HFF-Myc (cell line): ENCODE data around the gene STXBP5L.
"Not testable (repeated sequence)": the region's sequence is repeated elsewhere in the genome, so short reads cannot be mapped to it uniquely, and the experiment has no call there.

Experiments
- DNase-seq: peaks from one replicate; pipeline ENCODE4 v3.0.0-alpha.2; 2011; ENCODE audit warnings: low read depth; ENCODE audit errors: extremely low read depth
- H3K4me3 ChIP-seq: replicated peaks from 2 replicates; pipeline ENCODE4 v1.5.1; 2011; ENCODE audit warnings: low read depth, mild to moderate bottlenecking, control low read depth, low read length
- TF ChIP-seq, protein P1 (sequence below): IDR thresholded peaks from 2 replicates; pipeline ENCODE4 v1.5.1; 2012; ENCODE audit warnings: mild to moderate bottlenecking, low read depth, low read length, control low read depth; ENCODE audit errors: missing control alignments

Gene STXBP5L

DNA sequence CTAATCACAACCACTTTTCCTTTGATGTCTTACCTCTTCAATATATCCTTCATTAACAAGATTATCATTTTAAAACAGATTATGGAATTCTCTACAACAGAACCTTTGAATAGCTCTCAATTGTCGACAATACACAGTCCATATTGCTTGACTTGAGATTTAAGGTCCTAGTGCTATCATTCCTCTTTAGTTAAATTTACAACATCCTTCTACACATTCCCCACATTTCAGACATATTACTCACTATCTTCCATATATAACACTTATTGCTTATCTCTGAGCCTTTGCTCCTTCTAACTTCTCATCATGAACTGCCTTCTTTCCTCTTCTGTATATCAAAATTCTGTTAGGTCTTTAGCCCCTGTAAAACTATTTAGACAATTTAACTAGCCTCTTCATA is 247.0 kb downstream of the STXBP5L start:
- H3K4me3 ChIP-seq: no peak overlapping the region
- DNase-seq: no peak
- TF ChIP-seq, protein P1, sequence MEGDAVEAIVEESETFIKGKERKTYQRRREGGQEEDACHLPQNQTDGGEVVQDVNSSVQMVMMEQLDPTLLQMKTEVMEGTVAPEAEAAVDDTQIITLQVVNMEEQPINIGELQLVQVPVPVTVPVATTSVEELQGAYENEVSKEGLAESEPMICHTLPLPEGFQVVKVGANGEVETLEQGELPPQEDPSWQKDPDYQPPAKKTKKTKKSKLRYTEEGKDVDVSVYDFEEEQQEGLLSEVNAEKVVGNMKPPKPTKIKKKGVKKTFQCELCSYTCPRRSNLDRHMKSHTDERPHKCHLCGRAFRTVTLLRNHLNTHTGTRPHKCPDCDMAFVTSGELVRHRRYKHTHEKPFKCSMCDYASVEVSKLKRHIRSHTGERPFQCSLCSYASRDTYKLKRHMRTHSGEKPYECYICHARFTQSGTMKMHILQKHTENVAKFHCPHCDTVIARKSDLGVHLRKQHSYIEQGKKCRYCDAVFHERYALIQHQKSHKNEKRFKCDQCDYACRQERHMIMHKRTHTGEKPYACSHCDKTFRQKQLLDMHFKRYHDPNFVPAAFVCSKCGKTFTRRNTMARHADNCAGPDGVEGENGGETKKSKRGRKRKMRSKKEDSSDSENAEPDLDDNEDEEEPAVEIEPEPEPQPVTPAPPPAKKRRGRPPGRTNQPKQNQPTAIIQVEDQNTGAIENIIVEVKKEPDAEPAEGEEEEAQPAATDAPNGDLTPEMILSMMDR: no peak

DNA sequence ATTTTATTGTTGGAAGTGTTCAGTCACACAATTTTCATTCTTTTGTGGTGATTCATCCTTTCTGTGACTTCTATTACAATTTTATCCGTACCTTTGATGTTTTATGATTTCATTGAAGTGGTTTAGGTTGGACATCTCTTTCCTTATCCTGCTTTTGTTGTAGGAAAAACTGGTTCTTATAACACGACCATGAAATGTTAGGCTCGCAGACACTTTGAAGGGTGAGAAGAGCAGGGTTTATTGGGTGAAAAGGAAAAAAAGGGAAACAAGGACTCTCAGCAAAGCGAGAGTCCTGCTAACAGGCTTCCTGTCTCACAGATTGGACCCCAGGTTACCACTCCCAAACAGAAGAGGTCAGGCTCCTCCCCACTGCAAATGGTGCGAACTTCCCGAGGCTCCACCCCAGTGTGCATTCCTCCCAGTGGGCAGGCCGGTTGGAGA is 257.4 kb downstream of the STXBP5L start:
- TF ChIP-seq, protein P1: no peak
- no peak overlapping the region for H3K4me3 ChIP-seq
- DNase-seq: no peak

DNA sequence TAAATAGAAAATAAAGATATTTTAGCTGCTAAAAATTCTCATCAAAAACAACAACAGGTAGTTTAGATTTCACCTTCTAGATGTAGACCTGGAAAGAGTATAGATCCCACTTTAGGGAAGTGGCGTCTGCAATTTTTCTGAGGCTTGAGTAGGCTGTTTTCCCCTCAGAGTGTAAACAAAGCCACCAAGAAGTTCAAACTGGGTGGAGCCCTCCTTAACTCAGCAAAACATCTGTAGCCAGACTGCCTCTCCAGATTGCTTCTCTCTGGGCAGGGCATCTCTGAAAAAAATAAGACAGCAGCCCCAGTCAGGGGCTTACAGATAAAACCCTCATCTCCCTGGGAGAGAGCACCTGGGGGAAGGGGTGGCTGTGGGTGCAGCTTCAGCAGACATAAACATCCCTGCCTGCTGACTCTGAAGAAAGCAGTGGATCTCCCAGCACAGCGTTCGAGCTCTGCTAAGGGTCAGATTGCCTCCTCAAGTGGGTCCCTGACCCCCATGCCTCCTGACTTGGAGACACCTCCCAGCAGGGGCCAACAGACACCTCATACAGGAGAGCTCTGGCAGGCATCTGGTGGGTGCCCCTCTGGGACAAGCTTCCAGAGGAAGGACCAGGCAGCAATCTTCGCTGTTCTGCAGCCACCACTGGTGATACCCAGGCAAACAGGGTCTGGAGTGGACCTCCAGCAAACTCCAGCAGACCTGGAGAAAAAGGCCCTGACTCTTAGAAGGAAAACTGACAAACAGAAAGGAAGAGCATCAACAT is 259.6 kb downstream of the STXBP5L start:
- TF ChIP-seq, protein P1: no peak

DNA sequence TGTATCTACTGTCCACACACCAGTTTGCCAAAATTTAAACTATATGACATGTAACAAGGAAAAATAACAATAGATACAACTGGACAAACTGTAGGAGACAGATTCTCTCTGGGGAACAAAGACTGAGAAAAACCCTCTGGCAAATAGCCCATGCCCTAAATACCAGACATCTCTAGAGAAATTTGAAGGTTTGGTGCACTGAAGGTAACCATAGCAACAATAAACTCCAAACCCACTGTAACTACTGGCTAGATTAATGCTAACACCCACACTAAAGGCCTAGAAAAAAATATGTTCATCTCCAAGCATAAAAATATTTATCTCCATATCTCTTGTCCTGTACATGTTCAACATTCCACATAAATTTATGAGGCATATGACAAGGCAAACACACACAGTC is 267.1 kb downstream of the STXBP5L start:
- no peak overlapping the region for H3K4me3 ChIP-seq
- TF ChIP-seq, protein P1: no peak
- no peak for DNase-seq

More for the DNA sequence above, 259.6 kb downstream of the STXBP5L start:
- H3K4me3 ChIP-seq: no peak overlapping the region
- no peak for DNase-seq

DNA sequence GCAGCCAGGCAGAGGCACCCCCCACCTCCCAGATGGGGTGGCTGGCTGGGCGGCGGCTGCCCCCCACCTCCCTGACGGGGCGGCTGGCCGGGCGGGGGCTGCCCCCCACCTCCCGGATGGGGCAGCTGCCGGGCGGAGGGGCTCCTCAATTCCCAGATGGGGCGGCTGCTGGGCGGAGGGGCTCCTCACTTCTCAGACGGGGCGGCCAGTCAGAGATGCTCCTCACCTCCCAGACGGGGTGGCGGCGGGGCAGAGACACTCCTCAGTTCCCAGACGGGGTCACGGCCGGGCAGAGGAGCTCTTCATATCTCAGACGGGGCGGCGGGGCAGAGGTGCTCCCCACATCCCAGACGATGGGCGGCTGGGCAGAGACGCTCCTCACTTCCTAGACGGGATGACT is 282.6 kb downstream of the STXBP5L start:
- not testable (repeated sequence) for DNase-seq, H3K4me3 ChIP-seq

DNA sequence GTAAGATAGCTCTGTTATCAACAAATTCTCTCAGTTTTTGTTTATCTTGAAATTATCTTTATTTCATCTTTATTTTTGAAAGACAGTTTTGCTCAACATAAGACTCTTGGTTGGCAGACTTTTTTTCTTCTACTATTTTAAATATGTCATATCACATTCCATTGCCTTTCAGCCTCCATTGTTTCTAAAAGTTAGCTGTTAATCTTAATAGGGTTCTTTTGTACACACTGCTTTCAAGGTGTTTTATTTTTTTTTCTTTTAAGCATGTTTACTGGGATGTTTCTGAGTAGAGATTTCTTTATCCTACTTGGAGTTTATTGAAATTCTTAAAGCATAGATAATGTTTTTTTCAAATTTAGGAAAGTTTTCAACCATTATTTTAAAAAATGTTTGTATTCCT is 294.6 kb downstream of the STXBP5L start:
- no peak for DNase-seq
- TF ChIP-seq, protein P1: no peak

DNA sequence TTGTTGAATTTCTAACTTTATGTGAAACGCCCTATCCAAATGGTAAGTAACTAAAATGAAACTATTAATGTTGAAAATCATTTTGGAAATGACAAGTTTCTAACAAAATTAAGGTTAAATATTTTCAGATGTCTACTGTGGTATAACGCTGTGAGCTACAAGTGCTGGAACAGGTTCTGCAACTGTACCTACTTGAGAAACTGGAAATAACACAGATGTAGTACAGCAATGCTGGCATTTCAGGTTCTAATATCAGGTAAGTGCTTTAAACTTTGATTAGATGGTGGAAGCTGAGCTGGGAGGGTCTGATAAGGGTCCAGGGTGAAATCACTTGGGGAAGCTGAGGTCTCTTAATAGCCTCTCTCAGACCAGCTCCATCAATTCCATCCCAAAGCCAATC is 315.1 kb downstream of the STXBP5L start:
- H3K4me3 ChIP-seq: no peak overlapping the region
- TF ChIP-seq, protein P1: no peak

More for the DNA sequence above, 294.6 kb downstream of the STXBP5L start:
- no peak overlapping the region for H3K4me3 ChIP-seq

More for the DNA sequence above, 315.1 kb downstream of the STXBP5L start:
- no peak for DNase-seq
